AG04450 (cell line): ENCODE data around the gene OLIG1. TPM values are rescaled to one million over a fixed set of nuclear protein-coding genes. Genes with fewer than 3 reads are reported as not detected.
A peak's percentile ranks its signal among the peaks of the same experiment; 100 is the strongest.

Experiments used
- CTCF ChIA-PET: fragments of 300-600, 350-600 bp; formaldehyde crosslinking; extraction: SDS; loops from one replicate; lab custom pipeline; 2022; ENCODE audit warnings: antibody characterized with exemption, inconsistent platforms; lab: Charles Lee
- POLR2A ChIA-PET: fragments of 350-600 bp; formaldehyde crosslinking; extraction: SDS; loops from one replicate; lab custom pipeline; 2021; ENCODE audit warnings: antibody characterized with exemption, inconsistent platforms; lab: Yijun Ruan, JAX
- DNase-seq: peaks from one replicate; pipeline ENCODE4 v3.0.0-alpha.2; 2011; ENCODE audit warnings: low read depth, low spot score
- H3K27ac ChIP-seq: one replicate; pipeline ENCODE4 v1.5.1; 2012; ENCODE audit warnings: low read depth, low read length, control low read depth
- H3K27me3 ChIP-seq: one replicate; pipeline ENCODE4 v1.6.0; 2012; ENCODE audit warnings: low read length; ENCODE audit not compliant: control insufficient read depth, insufficient read depth
- H3K4me3 ChIP-seq: 2 replicates; pipeline ENCODE4 v1.5.1; 2011; ENCODE audit warnings: mild to moderate bottlenecking, low read depth, low read length, control low read depth
- H3K9me3 ChIP-seq: 2 replicates; pipeline ENCODE4 v1.5.1; 2012; ENCODE audit warnings: low read length; ENCODE audit not compliant: control insufficient read depth, insufficient read depth
- CTCF ChIP-seq: IDR thresholded peaks from 2 replicates; pipeline ENCODE4 v1.5.1; 2011; ENCODE audit warnings: low read depth, low read length, control low read depth, inconsistent platforms
- polyA plus RNA-seq: library from polyadenylated mRNA; depleted of rRNA; stranded (reverse); fragments of >200 nt; gene quantifications from 2 replicates; pipeline ENCODE4 v1.2.3, GENCODE V29; 2011

OLIG1 gene
- polyA plus RNA-seq, 1 experiment: not detected

DNA sequence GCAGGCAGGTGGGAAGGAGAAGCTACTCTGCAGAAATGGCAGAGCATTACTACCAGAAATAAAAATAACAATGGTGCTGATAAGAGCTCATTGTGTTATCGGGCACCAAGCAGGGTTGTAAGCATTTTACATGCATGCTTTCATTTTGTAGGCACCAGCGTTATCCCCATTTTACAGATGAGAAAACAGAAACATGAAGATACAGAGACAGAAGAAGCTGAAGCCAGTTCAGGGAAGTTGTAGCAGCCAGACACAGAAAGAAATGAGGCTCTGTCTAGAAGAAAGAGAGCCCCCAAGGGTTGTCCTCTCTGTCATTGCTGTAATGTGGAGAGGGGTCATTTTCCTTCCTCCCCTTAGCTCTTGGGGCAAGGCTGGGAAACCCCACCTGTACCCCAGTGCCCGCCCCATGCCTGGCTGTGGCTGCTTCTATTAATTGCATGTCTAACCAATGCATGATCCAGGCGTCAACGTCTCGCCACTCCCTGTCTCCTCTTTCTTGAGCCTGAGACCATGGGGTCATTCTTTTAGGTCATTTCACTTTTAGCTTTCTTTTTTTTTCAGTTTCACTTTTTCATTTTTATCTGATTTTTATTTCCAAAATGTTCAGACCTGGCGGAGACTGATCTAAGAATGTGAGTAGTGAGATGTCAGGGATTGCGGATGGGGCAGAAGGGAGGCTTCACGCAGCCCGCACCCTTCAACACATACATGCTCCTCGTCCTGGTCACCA, 6.8 kb downstream of the OLIG1 start:
- TF ChIP-seq CTCF: no peak
- Histone ChIP-seq H3K27me3 (peaks cover 56% of the 10 kb centered on the region), H3K27ac (no peak overlapping the region), H3K4me3 (no peak overlapping the region), H3K9me3 (no peaks in the 10 kb centered on the region; the same call in 1 of the 2 replicates)
- no peak for DNase-seq
- POLR2A ChIA-PET: no interaction called here
- CTCF ChIA-PET: no interaction called here

- CTCF ChIA-PET: no interaction called here
- Histone ChIP-seq H3K27ac (no peak overlapping the region), H3K9me3 (no peaks in the 10 kb centered on the region; the same call in 1 of the 2 replicates), H3K4me3 (no peak overlapping the region), H3K27me3 (peaks cover 33% of the 10 kb centered on the region)
- POLR2A ChIA-PET: interaction anchor here (0.7 kb wide), 1 partner anchor 44 kb away, joined by 4 read pairs; no protein-coding TSS in a partner anchor
- peak; percentile 13 for DNase-seq
- TF ChIP-seq CTCF: no peak
Measured at GRCh38 chr21:33078907-33079582, 9.1 kb downstream of the OLIG1 start.

DNA sequence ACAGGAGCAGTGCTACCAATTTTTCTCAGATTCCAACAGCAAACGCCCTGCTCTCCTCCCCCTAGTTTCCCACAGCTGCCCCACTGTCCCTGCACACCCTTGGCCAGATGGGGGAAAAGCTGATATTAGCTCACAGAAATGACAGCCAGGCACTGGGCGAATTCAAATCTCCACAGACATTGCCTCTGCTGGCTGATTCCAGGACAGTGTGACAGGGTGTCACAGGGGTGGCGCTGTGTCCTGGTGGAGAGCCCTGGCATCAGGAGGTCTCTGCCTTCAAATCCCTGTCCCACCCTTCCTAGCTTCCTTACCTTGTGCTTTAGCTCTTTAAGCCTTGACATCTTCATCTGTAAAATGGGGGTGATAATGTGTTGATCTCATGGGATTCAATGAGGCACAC, 10.4 kb downstream of the OLIG1 start:
- no peak for TF ChIP-seq CTCF
- DNase-seq: no peak
- H3K9me3 ChIP-seq: no peaks in the 10 kb centered on the region; the same call in 1 of the 2 replicates
- H3K4me3 ChIP-seq: no peak overlapping the region
- CTCF ChIA-PET: no interaction called here
- peaks cover 30% of the 10 kb centered on the region for H3K27me3 ChIP-seq
- POLR2A ChIA-PET: no interaction called here
- no peak overlapping the region for H3K27ac ChIP-seq

DNA sequence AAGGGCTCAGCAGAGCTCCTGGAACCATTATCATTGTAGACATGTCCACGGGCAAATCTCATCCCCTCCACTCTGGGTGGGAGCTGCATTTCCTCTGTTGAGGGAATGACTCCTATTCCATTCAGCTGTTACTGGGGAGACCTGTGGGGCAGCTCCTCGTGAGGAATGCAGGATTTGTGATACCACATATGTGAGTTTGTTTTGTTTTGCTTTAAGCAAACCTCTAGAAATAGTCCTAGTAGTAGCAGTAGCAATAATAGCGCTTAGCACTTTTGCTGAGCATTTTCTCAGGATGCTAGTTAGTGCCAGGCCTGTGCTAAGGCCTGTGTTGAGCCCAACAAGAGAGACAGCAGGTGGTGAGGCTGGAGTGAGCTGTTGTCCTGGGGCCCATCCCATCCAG, 10.8 kb downstream of the OLIG1 start:
- DNase-seq: no peak
- Histone ChIP-seq H3K4me3 (no peak overlapping the region), H3K27ac (no peak overlapping the region), H3K9me3 (no peaks in the 10 kb centered on the region; the same call in 1 of the 2 replicates), H3K27me3 (peaks cover 26% of the 10 kb centered on the region)
- ChIA-PET POLR2A (no interaction called here), CTCF (no interaction called here)
- TF ChIP-seq CTCF: no peak

DNA sequence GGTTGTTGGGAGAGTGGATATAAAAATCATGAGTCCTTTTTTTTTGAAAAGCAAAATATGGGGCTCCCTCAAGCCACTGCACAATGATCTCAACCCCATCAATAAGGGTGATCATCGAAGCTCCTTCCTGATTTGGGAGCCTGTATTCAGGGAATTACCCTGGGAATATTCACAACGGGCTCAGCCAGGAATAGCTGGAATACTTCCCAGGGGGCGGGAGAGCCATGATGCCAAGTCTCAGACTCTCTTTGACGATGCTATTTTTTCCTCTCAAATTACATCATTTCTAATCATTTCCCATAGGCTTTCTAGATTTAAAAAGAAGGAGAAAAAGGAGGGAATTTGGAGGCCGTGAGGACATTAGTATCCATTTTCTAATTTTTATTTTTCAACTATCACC, 18.4 kb downstream of the OLIG1 start:
- DNase-seq: no peak
- no peaks in the 10 kb centered on the region for H3K9me3 ChIP-seq
- no peak for TF ChIP-seq CTCF
- ChIA-PET POLR2A (no interaction called here), CTCF (no interaction called here)
- no peak overlapping the region for H3K27ac ChIP-seq
- H3K4me3 ChIP-seq: no peak overlapping the region
- H3K27me3 ChIP-seq: peaks cover 20% of the 10 kb centered on the region
